HepG2 (cell line): ENCODE results near the gene TSNAXIP1. TPM values are rescaled to one million over a fixed set of nuclear protein-coding genes. Genes with fewer than 3 reads are reported as not detected.

Experiments
- ELF3 ChIP-seq: IDR thresholded peaks from 2 replicates; pipeline ENCODE4 v1.6.1; 2016; ENCODE audit warnings: missing genetic modification reagents, missing compliant biosample characterization
- GABPA ChIP-seq, 2 experiments: IDR thresholded peaks; 2 replicates each; pipeline ENCODE4 v1.6.1; 2011 to 2016; ENCODE audit warnings: low read depth in 2 of 2, low read length in 1 of 2, missing biosample characterization in 1 of 2, missing genetic modification characterization in 1 of 2
- HNRNPK ChIP-seq: fragments of 200-400 bp; formaldehyde crosslinking; IDR thresholded peaks from 2 replicates; pipeline ENCODE4 v1.6.1; 2018; ENCODE audit warnings: low read length, low read depth, moderate library complexity, mild to moderate bottlenecking; ENCODE audit not compliant: poor library complexity, severe bottlenecking
- MNT ChIP-seq: fragments of 450-650 bp; IDR thresholded peaks from 2 replicates; pipeline ENCODE4 v1.6.1; 2016
- NFYB ChIP-seq: sonication (generic); formaldehyde crosslinking; IDR thresholded peaks from 2 replicates; pipeline ENCODE4 v1.4.0; 2020; ENCODE audit warnings: missing genetic modification reagents
- PCBP1 ChIP-seq: fragments of 200-400 bp; formaldehyde crosslinking; IDR thresholded peaks from 2 replicates; pipeline ENCODE4 v1.6.1; 2017; ENCODE audit warnings: mild to moderate bottlenecking, low read depth, low read length, borderline replicate concordance
- RXRB ChIP-seq: IDR thresholded peaks from 2 replicates; pipeline ENCODE4 v1.6.1; 2016; ENCODE audit warnings: borderline replicate concordance, missing genetic modification reagents, missing compliant biosample characterization
- SOX5 ChIP-seq: IDR thresholded peaks from 2 replicates; pipeline ENCODE4 v1.6.1; 2016; ENCODE audit warnings: borderline replicate concordance
- ZNF337 ChIP-seq: sonication (generic); formaldehyde crosslinking; IDR thresholded peaks from 2 replicates; pipeline ENCODE4 v1.5.1; 2020; ENCODE audit warnings: missing genetic modification reagents, low read depth, mild to moderate bottlenecking, borderline replicate concordance
- ZNF713 ChIP-seq: sonication (generic); formaldehyde crosslinking; IDR thresholded peaks from 2 replicates; pipeline ENCODE4 v1.4.0; 2020; ENCODE audit warnings: mild to moderate bottlenecking, missing genetic modification reagents
- ZNF788 ChIP-seq: sonication (generic); formaldehyde crosslinking; IDR thresholded peaks from 2 replicates; pipeline ENCODE4 v1.5.0; 2020; ENCODE audit warnings: mild to moderate bottlenecking, missing genetic modification reagents, borderline replicate concordance
- polyA plus RNA-seq, 8 experiments: library from polyadenylated mRNA; depleted of rRNA in 3 of 8; stranded (reverse) in 7 of 8; unstranded in 1 of 8; fragments of >200 nt; fragmentation: Illumina TruSeq in 4 of 8; extraction: Trizol in 4 of 8; gene quantifications; 2 replicates each; pipeline versions ENCODE4 v1.2.1 to v1.2.3, GENCODE V29; 2011 to 2016; ENCODE audit warnings: low read depth in 4 of 8, missing spikeins in 1 of 8, mixed read lengths in 1 of 8; ENCODE audit not compliant: insufficient read depth in 1 of 8
- total RNA-seq, 5 experiments: library from RNA; depleted of rRNA; stranded (reverse); fragments of >200 nt; fragmentation: Illumina TruSeq; extraction: Trizol; gene quantifications; 2 replicates each; pipeline ENCODE4 v1.2.3, GENCODE V29; 2016; ENCODE audit warnings: low read depth in 1 of 5
- TF ChIP-seq, protein P1 (sequence below): sonication (generic); formaldehyde crosslinking; IDR thresholded peaks from 2 replicates; pipeline ENCODE4; 2020; ENCODE audit warnings: missing genetic modification reagents, mild to moderate bottlenecking, borderline replicate concordance
- TF ChIP-seq, protein P2 (sequence below): sonication (generic); formaldehyde crosslinking; conservative IDR thresholded peaks from 2 replicates; pipeline ENCODE4 v1.4.0; 2020; ENCODE audit warnings: mild to moderate bottlenecking, missing genetic modification reagents, moderate library complexity
- TF ChIP-seq, protein P3 (sequence below): sonication (generic); formaldehyde crosslinking; IDR thresholded peaks from 2 replicates; pipeline ENCODE4 v1.4.0; 2020; ENCODE audit warnings: missing genetic modification reagents

Gene TSNAXIP1
- total and polyA plus RNA-seq, 2 of the 13 experiments (the other 11 are each of a cell fraction or from before 2014, with no cell fraction given): 0.37 to 0.86 TPM

- TF ChIP-seq, protein P1, sequence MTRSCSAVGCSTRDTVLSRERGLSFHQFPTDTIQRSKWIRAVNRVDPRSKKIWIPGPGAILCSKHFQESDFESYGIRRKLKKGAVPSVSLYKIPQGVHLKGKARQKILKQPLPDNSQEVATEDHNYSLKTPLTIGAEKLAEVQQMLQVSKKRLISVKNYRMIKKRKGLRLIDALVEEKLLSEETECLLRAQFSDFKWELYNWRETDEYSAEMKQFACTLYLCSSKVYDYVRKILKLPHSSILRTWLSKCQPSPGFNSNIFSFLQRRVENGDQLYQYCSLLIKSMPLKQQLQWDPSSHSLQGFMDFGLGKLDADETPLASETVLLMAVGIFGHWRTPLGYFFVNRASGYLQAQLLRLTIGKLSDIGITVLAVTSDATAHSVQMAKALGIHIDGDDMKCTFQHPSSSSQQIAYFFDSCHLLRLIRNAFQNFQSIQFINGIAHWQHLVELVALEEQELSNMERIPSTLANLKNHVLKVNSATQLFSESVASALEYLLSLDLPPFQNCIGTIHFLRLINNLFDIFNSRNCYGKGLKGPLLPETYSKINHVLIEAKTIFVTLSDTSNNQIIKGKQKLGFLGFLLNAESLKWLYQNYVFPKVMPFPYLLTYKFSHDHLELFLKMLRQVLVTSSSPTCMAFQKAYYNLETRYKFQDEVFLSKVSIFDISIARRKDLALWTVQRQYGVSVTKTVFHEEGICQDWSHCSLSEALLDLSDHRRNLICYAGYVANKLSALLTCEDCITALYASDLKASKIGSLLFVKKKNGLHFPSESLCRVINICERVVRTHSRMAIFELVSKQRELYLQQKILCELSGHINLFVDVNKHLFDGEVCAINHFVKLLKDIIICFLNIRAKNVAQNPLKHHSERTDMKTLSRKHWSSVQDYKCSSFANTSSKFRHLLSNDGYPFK: 0 out of 2 replicates have a peak, but pooled peaks have one; percentile 6
- TF ChIP-seq SOX5 (CRISPR knock-in tag) (peak; percentile 85; the same call in 1 of the 2 replicates), ZNF788 (CRISPR knock-in tag) (no peak; the same call in 1 of the 2 replicates), NFYB (CRISPR knock-in tag) (no peak), MNT (peak; percentile 70), RXRB (peak; percentile 77), ZNF713 (CRISPR knock-in tag) (0 out of 2 replicates have a peak, but pooled peaks have one; percentile 90), HNRNPK (no peak), ZNF337 (CRISPR knock-in tag) (0 out of 2 replicates have a peak, but pooled peaks have one; percentile 64), PCBP1 (no peak), GABPA (IDR thresholded peaks at IDR 0.05; ENCODE audit: low read depth, low read length) (no peak), GABPA (CRISPR knock-in tag; IDR thresholded peaks at IDR 0.05; ENCODE audit: low read depth) (0 out of 2 replicates have a peak, but pooled peaks have one; percentile 33), ELF3 (CRISPR knock-in tag) (peak; percentile 75)
- TF ChIP-seq, protein P2, sequence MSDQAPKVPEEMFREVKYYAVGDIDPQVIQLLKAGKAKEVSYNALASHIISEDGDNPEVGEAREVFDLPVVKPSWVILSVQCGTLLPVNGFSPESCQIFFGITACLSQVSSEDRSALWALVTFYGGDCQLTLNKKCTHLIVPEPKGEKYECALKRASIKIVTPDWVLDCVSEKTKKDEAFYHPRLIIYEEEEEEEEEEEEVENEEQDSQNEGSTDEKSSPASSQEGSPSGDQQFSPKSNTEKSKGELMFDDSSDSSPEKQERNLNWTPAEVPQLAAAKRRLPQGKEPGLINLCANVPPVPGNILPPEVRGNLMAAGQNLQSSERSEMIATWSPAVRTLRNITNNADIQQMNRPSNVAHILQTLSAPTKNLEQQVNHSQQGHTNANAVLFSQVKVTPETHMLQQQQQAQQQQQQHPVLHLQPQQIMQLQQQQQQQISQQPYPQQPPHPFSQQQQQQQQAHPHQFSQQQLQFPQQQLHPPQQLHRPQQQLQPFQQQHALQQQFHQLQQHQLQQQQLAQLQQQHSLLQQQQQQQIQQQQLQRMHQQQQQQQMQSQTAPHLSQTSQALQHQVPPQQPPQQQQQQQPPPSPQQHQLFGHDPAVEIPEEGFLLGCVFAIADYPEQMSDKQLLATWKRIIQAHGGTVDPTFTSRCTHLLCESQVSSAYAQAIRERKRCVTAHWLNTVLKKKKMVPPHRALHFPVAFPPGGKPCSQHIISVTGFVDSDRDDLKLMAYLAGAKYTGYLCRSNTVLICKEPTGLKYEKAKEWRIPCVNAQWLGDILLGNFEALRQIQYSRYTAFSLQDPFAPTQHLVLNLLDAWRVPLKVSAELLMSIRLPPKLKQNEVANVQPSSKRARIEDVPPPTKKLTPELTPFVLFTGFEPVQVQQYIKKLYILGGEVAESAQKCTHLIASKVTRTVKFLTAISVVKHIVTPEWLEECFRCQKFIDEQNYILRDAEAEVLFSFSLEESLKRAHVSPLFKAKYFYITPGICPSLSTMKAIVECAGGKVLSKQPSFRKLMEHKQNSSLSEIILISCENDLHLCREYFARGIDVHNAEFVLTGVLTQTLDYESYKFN: peak; percentile 75
- TF ChIP-seq, protein P3, sequence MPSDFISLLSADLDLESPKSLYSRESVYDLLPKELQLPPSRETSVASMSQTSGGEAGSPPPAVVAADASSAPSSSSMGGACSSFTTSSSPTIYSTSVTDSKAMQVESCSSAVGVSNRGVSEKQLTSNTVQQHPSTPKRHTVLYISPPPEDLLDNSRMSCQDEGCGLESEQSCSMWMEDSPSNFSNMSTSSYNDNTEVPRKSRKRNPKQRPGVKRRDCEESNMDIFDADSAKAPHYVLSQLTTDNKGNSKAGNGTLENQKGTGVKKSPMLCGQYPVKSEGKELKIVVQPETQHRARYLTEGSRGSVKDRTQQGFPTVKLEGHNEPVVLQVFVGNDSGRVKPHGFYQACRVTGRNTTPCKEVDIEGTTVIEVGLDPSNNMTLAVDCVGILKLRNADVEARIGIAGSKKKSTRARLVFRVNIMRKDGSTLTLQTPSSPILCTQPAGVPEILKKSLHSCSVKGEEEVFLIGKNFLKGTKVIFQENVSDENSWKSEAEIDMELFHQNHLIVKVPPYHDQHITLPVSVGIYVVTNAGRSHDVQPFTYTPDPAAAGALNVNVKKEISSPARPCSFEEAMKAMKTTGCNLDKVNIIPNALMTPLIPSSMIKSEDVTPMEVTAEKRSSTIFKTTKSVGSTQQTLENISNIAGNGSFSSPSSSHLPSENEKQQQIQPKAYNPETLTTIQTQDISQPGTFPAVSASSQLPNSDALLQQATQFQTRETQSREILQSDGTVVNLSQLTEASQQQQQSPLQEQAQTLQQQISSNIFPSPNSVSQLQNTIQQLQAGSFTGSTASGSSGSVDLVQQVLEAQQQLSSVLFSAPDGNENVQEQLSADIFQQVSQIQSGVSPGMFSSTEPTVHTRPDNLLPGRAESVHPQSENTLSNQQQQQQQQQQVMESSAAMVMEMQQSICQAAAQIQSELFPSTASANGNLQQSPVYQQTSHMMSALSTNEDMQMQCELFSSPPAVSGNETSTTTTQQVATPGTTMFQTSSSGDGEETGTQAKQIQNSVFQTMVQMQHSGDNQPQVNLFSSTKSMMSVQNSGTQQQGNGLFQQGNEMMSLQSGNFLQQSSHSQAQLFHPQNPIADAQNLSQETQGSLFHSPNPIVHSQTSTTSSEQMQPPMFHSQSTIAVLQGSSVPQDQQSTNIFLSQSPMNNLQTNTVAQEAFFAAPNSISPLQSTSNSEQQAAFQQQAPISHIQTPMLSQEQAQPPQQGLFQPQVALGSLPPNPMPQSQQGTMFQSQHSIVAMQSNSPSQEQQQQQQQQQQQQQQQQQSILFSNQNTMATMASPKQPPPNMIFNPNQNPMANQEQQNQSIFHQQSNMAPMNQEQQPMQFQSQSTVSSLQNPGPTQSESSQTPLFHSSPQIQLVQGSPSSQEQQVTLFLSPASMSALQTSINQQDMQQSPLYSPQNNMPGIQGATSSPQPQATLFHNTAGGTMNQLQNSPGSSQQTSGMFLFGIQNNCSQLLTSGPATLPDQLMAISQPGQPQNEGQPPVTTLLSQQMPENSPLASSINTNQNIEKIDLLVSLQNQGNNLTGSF (CRISPR knock-in tag): no peak
Measured at GRCh38 chr16:67857547-67858233, 51.0 kb downstream of the TSNAXIP1 start (continued).
